Occipital lobe (tissue), 2 donors: ENCODE results near the gene MCTP2. TPM values are rescaled to one million over a fixed set of nuclear protein-coding genes. Genes with fewer than 3 reads are reported as not detected.

Experiments
- DNase-seq: peaks from one replicate; lab custom pipeline; 2025; lab: John Stamatoyannopoulos, UW
- total RNA-seq: library from RNA; depleted of rRNA; stranded (reverse); fragments of >200 nt; gene quantifications from one replicate; pipeline ENCODE4 v1.2.3, GENCODE V29; 2014

Gene MCTP2
- total RNA-seq, 1 donor from 2014 or later, result 0.62 TPM

GRCh38 chr15:94387442-94387841 is 156.1 kb downstream of the MCTP2 start:
- DNase-seq, result no peak

- DNase-seq, result no peak
These were observed 156.6 kb downstream of the MCTP2 start for GRCh38 chr15:94387849-94388441.

GRCh38 chr15:94395640-94396039 is 164.3 kb downstream of the MCTP2 start:
- no peak for DNase-seq

- DNase-seq, result no peak
These were observed 166.0 kb downstream of the MCTP2 start for GRCh38 chr15:94397337-94397736.

- DNase-seq, result no peak
These were observed 166.6 kb downstream of the MCTP2 start for GRCh38 chr15:94398001-94398400.

GRCh38 chr15:94400526-94401298 is 169.4 kb downstream of the MCTP2 start:
- no peak for DNase-seq

- no peak for DNase-seq
These were observed 172.0 kb downstream of the MCTP2 start for GRCh38 chr15:94403331-94403730.

GRCh38 chr15:94404733-94405283 is 173.4 kb downstream of the MCTP2 start:
- DNase-seq, result no peak

- DNase-seq, result no peak
These were observed 179.9 kb downstream of the MCTP2 start for GRCh38 chr15:94411285-94411684.

- DNase-seq, result no peak
These were observed 180.5 kb downstream of the MCTP2 start for GRCh38 chr15:94411846-94412245.

- no peak for DNase-seq
These were observed 181.8 kb downstream of the MCTP2 start for GRCh38 chr15:94412979-94413746.

- DNase-seq, result no peak
These were observed 183.6 kb downstream of the MCTP2 start for GRCh38 chr15:94414916-94415315.

- DNase-seq, result no peak
These were observed 184.9 kb downstream of the MCTP2 start for GRCh38 chr15:94416267-94416666.

- no peak for DNase-seq
These were observed 185.5 kb downstream of the MCTP2 start for GRCh38 chr15:94416820-94417219.

- DNase-seq, result no peak
These were observed 186.3 kb downstream of the MCTP2 start for GRCh38 chr15:94417501-94418293.

GRCh38 chr15:94421706-94422105 is 190.3 kb downstream of the MCTP2 start:
- DNase-seq, result no peak

- DNase-seq, result no peak
These were observed 200.9 kb downstream of the MCTP2 start for GRCh38 chr15:94432279-94432678.

GRCh38 chr15:94439158-94439557 is 207.8 kb downstream of the MCTP2 start:
- no peak for DNase-seq

- no peak for DNase-seq
These were observed 210.4 kb downstream of the MCTP2 start for GRCh38 chr15:94441760-94442159.

GRCh38 chr15:94442480-94442879 is 211.1 kb downstream of the MCTP2 start:
- no peak for DNase-seq

- DNase-seq, result no peak
These were observed 211.8 kb downstream of the MCTP2 start for GRCh38 chr15:94443186-94443585.
